H1 (cell line): ENCODE data around the gene RAB3D. TPM values are rescaled to one million over a fixed set of nuclear protein-coding genes. Genes with fewer than 3 reads are reported as not detected.

ENCODE experiments used
- CTCF ChIA-PET: fragments of 300-600 bp; sonication (Branson Sonifier 250); formaldehyde crosslinking; loops from one replicate; lab custom pipeline; 2021; ENCODE audit not compliant: partially characterized antibody; lab: Charles Lee
- POLR2A ChIA-PET: fragments of 300-600 bp; sonication (Branson Sonifier 250); formaldehyde crosslinking; loops from one replicate; lab custom pipeline; 2021; ENCODE audit warnings: inconsistent platforms; ENCODE audit not compliant: partially characterized antibody; lab: Charles Lee
- DNase-seq, 2 experiments: peaks; one replicate each; pipeline versions ENCODE4 v3.0.0 to v3.0.0-alpha.2; 2010 to 2022; ENCODE audit warnings: low spot score in 2 of 2, low read depth in 1 of 2, mixed read lengths in 1 of 2
- FAIRE-seq: peaks from 2 replicates; lab custom pipeline; 2011; peaks lifted over from hg19 to GRCh38; lab: Jason Lieb, UNC
- H2AFZ ChIP-seq: 2 replicates; pipeline ENCODE4 v1.8.1; 2012; ENCODE audit warnings: low read length, inconsistent platforms
- H2AK5ac ChIP-seq: 2 replicates; pipeline ENCODE4 v1.6.1; 2013; ENCODE audit warnings: low read depth, low read length
- H2BK120ac ChIP-seq: replicated peaks from 2 replicates; pipeline ENCODE3; 2013; ENCODE audit warnings: low read depth, low read length, inconsistent platforms
- H2BK12ac ChIP-seq: 2 replicates; pipeline ENCODE4 v1.6.1; 2013; ENCODE audit warnings: low read depth, low read length
- H2BK15ac ChIP-seq: 2 replicates; pipeline ENCODE4 v1.6.1; 2013; ENCODE audit warnings: low read length
- H2BK20ac ChIP-seq: 2 replicates; pipeline ENCODE4 v1.6.1; 2013; ENCODE audit warnings: low read length
- H2BK5ac ChIP-seq: 2 replicates; pipeline ENCODE4 v1.6.1; 2013; ENCODE audit warnings: low read depth, low read length
- H3K14ac ChIP-seq: 2 replicates; pipeline ENCODE4 v1.6.1; 2013; ENCODE audit warnings: inconsistent platforms; ENCODE audit not compliant: insufficient read length
- H3K18ac ChIP-seq: 2 replicates; pipeline ENCODE4 v1.6.1; 2013; ENCODE audit warnings: low read length; ENCODE audit errors: extremely low read depth
- H3K23ac ChIP-seq: 2 replicates; pipeline ENCODE4 v1.6.1; 2013; ENCODE audit warnings: inconsistent platforms; ENCODE audit not compliant: insufficient read length
- H3K23me2 ChIP-seq: 2 replicates; pipeline ENCODE4 v1.6.1; 2013; ENCODE audit warnings: low read depth, low read length
- H3K27ac ChIP-seq: 2 replicates; pipeline ENCODE4 v1.6.1; 2011; ENCODE audit warnings: low read depth, low read length, inconsistent platforms
- H3K27me3 ChIP-seq, 4 experiments: replicated peaks in 1 of 4; 1 replicate in 1 of 4; 2 replicates in 3 of 4; pipeline versions ENCODE4 v1.6.1 to v1.8.1; 2011 to 2013; ENCODE audit warnings: low read length in 3 of 4, mild to moderate bottlenecking in 3 of 4, inconsistent platforms in 2 of 4, mixed read lengths in 2 of 4, moderate library complexity in 1 of 4; ENCODE audit not compliant: control insufficient read depth in 3 of 4, insufficient read depth in 3 of 4; ENCODE audit errors: extremely low read depth in 1 of 4
- H3K36me3 ChIP-seq, 4 experiments: 2 replicates each; pipeline versions ENCODE4 v1.6.1 to v1.8.1; 2011 to 2013; ENCODE audit warnings: mild to moderate bottlenecking in 4 of 4, low read length in 3 of 4, moderate library complexity in 2 of 4, control low read depth in 1 of 4, inconsistent platforms in 1 of 4; ENCODE audit not compliant: insufficient read depth in 4 of 4, control insufficient read depth in 2 of 4
- H3K4ac ChIP-seq: replicated peaks from 2 replicates; pipeline ENCODE3; 2013; ENCODE audit warnings: low read length, low read depth, mixed read lengths, inconsistent platforms; ENCODE audit not compliant: insufficient read length
- H3K4me1 ChIP-seq, 4 experiments: replicated peaks in 1 of 4; 1 replicate in 1 of 4; 2 replicates in 3 of 4; pipeline versions ENCODE4 v1.6.1 to v1.8.1; 2011 to 2013; ENCODE audit warnings: low read length in 3 of 4, inconsistent platforms in 2 of 4, mixed read lengths in 1 of 4; ENCODE audit not compliant: insufficient read depth in 4 of 4, control insufficient read depth in 3 of 4
- H3K4me2 ChIP-seq, 2 experiments: 2 replicates each; pipeline versions ENCODE4 v1.6.1 to v1.8.1; 2011 to 2013; ENCODE audit warnings: low read depth in 2 of 2, low read length in 2 of 2, control low read depth in 1 of 2, inconsistent platforms in 1 of 2, mild to moderate bottlenecking in 1 of 2; ENCODE audit not compliant: insufficient read depth in 1 of 2
- H3K4me3 ChIP-seq, 4 experiments: fragments of 200-600, 300-600 bp in 1 of 4; sonication (generic), shearing (Covaris generic), sonication (Bioruptor Twin) in 1 of 4; 2 replicates each; pipeline versions ENCODE4 v1.5.1 to v1.8.1; 2011 to 2016; ENCODE audit warnings: low read length in 4 of 4, low read depth in 3 of 4, control low read depth in 2 of 4, inconsistent platforms in 2 of 4, mild to moderate bottlenecking in 2 of 4, mixed read lengths in 1 of 4, moderate library complexity in 1 of 4; ENCODE audit not compliant: insufficient read depth in 2 of 4; ENCODE audit errors: extremely low read depth in 1 of 4
- H3K56ac ChIP-seq: replicated peaks from 2 replicates; pipeline ENCODE3; 2013; ENCODE audit warnings: low read depth, mild to moderate bottlenecking, mixed read lengths, low read length, inconsistent platforms; ENCODE audit not compliant: insufficient read length
- H3K79me1 ChIP-seq: 2 replicates; pipeline ENCODE4 v1.6.1; 2013; ENCODE audit warnings: low read depth, low read length, control low read depth
- H3K79me2 ChIP-seq, 2 experiments: 2 replicates each; pipeline versions ENCODE4 v1.6.1 to v1.8.1; 2012 to 2013; ENCODE audit warnings: low read length in 2 of 2, mild to moderate bottlenecking in 2 of 2, inconsistent platforms in 1 of 2; ENCODE audit not compliant: insufficient read depth in 2 of 2, control insufficient read depth in 1 of 2
- H3K9ac ChIP-seq, 4 experiments: replicated peaks in 1 of 4; 1 replicate in 1 of 4; 2 replicates in 3 of 4; pipeline versions ENCODE4 v1.6.1 to v1.8.1; 2011 to 2013; ENCODE audit warnings: low read depth in 3 of 4, low read length in 3 of 4, control low read depth in 2 of 4, mild to moderate bottlenecking in 2 of 4, moderate library complexity in 2 of 4, inconsistent platforms in 1 of 4; ENCODE audit errors: extremely low read depth in 1 of 4
- H3K9me3 ChIP-seq, 2 experiments: 2 replicates each; pipeline versions ENCODE4 v1.6.1 to v1.8.1; 2012 to 2013; ENCODE audit warnings: mild to moderate bottlenecking in 2 of 2, moderate library complexity in 2 of 2, control low read depth in 1 of 2, inconsistent platforms in 1 of 2, low read depth in 1 of 2, low read length in 1 of 2, mixed read lengths in 1 of 2; ENCODE audit not compliant: insufficient read depth in 2 of 2
- H4K20me1 ChIP-seq, 2 experiments: replicated peaks in 1 of 2; 2 replicates each; pipeline versions ENCODE3 to v1.8.1; 2011 to 2013; ENCODE audit warnings: inconsistent platforms in 2 of 2, low read length in 2 of 2, mild to moderate bottlenecking in 1 of 2; ENCODE audit not compliant: insufficient read depth in 2 of 2, control insufficient read depth in 1 of 2
- H4K5ac ChIP-seq: 2 replicates; pipeline ENCODE4 v1.6.1; 2013; ENCODE audit warnings: low read length, low read depth, mixed read lengths, inconsistent platforms; ENCODE audit not compliant: insufficient read length
- H4K8ac ChIP-seq: 2 replicates; pipeline ENCODE4 v1.8.0; 2013; ENCODE audit warnings: mild to moderate bottlenecking, moderate library complexity, low read length, inconsistent platforms; ENCODE audit not compliant: insufficient read depth; ENCODE audit errors: extremely low read depth
- H4K91ac ChIP-seq: replicated peaks from 2 replicates; pipeline ENCODE3; 2013; ENCODE audit warnings: low read length, mixed read lengths, inconsistent platforms; ENCODE audit not compliant: insufficient read length
- ASH2L ChIP-seq: fragments of 200-600, 300-600 bp; sonication (generic); IDR thresholded peaks from one replicate; pipeline ENCODE4 v1.7.1; 2017; ENCODE audit warnings: low read length
- CHD2 ChIP-seq: IDR thresholded peaks from 2 replicates; pipeline ENCODE4 v1.6.1; 2012; ENCODE audit warnings: low read length, improper control_type of control experiment
- CREB1 ChIP-seq: IDR thresholded peaks from 2 replicates; pipeline ENCODE4 v1.6.1; 2012; ENCODE audit warnings: inconsistent platforms
- CTCF ChIP-seq, 3 experiments: IDR thresholded peaks; 1 replicate in 2 of 3; 2 replicates in 1 of 3; pipeline versions ENCODE4 v1.5.1 to v1.6.1; 2011; ENCODE audit warnings: low read length in 3 of 3, mild to moderate bottlenecking in 3 of 3, inconsistent platforms in 2 of 3, low read depth in 1 of 3, moderate library complexity in 1 of 3; ENCODE audit not compliant: insufficient read depth in 1 of 3; ENCODE audit errors: control extremely low read depth in 1 of 3
- HDAC2 ChIP-seq, 2 experiments: fragments of 300-600 bp in 1 of 2; sonication (generic) in 1 of 2; IDR thresholded peaks; 2 replicates each; pipeline ENCODE4 v1.6.1; 2011 to 2012; ENCODE audit warnings: low read depth in 2 of 2, low read length in 2 of 2, mild to moderate bottlenecking in 2 of 2, moderate library complexity in 2 of 2, borderline replicate concordance in 1 of 2, inconsistent platforms in 1 of 2
- HDAC6 ChIP-seq: IDR thresholded peaks from one replicate; pipeline ENCODE4 v1.7.1; 2012; ENCODE audit warnings: low read depth, mild to moderate bottlenecking, inconsistent platforms, low read length, moderate library complexity
- POLR2A ChIP-seq, 2 experiments: IDR thresholded peaks; 1 replicate in 1 of 2; 2 replicates in 1 of 2; pipeline ENCODE4 v1.6.1; 2011; ENCODE audit warnings: low read depth in 2 of 2, low read length in 2 of 2, mild to moderate bottlenecking in 2 of 2; ENCODE audit errors: control extremely low read depth in 1 of 2
- SRF ChIP-seq: IDR thresholded peaks from 2 replicates; pipeline ENCODE4 v1.6.1; 2011; ENCODE audit warnings: mild to moderate bottlenecking, low read depth, low read length, moderate library complexity
- USF2 ChIP-seq: IDR thresholded peaks from 2 replicates; pipeline ENCODE4 v1.6.1; 2011; ENCODE audit warnings: low read length, improper control_type of control experiment
- WGBS, 2 experiments: shearing (Covaris generic) in 1 of 2; methylation state at CpG; one replicate each; pipeline versions ENCODE4 v1.1.6 to v1.1.7; 2013 to 2015; ENCODE audit warnings: low lambda C conversion rate in 2 of 2, mixed read lengths in 2 of 2, inconsistent platforms in 1 of 2, low coverage in 1 of 2, missing lambda C conversion rate in 1 of 2; ENCODE audit not compliant: insufficient replicate concordance in 2 of 2, insufficient coverage in 1 of 2, insufficient read length in 1 of 2; ENCODE audit errors: extremely low coverage in 1 of 2, missing lambda C conversion rate in 1 of 2; 5-methylcytosine and 5-hydroxymethylcytosine counted together
- polyA plus RNA-seq, 7 experiments: library from polyadenylated mRNA; depleted of rRNA in 3 of 7; stranded (reverse) in 5 of 7; unstranded in 2 of 7; fragments of >200 nt in 5 of 7; fragments of 200-250 nt in 2 of 7; gene quantifications; 1 replicate in 5 of 7; 2 replicates in 1 of 7; 4 replicates in 1 of 7; pipeline versions ENCODE4 v1.2.1 to v1.2.3, GENCODE V29; 2011 to 2013; ENCODE audit warnings: missing spikeins in 2 of 7, mixed read lengths in 2 of 7
- total RNA-seq: library from RNA; stranded (reverse); fragmentation: NEBNext Ultra II Directional; extraction: Animal tissue kit (Norgen Biotek cat#: 25700); gene quantifications from 2 replicates; pipeline ENCODE4 v1.2.1, GENCODE V29; 2021

The RAB3D gene
- total and polyA plus RNA-seq, 2 of the 8 experiments (the other 6 are each of a cell fraction or from before 2014, with no cell fraction given), result 17.8 to 23.8 TPM

GRCh38 chr19:11335449-11336146, 3.9 kb downstream of the RAB3D start:
- no peak overlapping the region for H3K9ac ChIP-seq
- CTCF ChIA-PET, result interaction anchor here (1.0 kb wide), 1 partner anchor 28 kb away, joined by 3 read pairs; no protein-coding TSS in a partner anchor
- no peak overlapping the region for H4K91ac ChIP-seq
- H3K79me1 ChIP-seq, result no peaks in the 10 kb centered on the region
- no peaks in the 10 kb centered on the region for H3K79me2 ChIP-seq
- H4K8ac ChIP-seq, result no peak overlapping the region
- no peak overlapping the region for H2BK20ac ChIP-seq
- no peak overlapping the region for H3K23ac ChIP-seq
- no peak overlapping the region for H2BK5ac ChIP-seq
- POLR2A ChIA-PET, result no interaction called here
- H4K5ac ChIP-seq, result no peak overlapping the region
- no peak for FAIRE-seq
- H3K4me2 ChIP-seq, result no peak overlapping the region
- DNase-seq, result no peak
- no peak overlapping the region for H2BK120ac ChIP-seq
- no peak overlapping the region for H3K56ac ChIP-seq
- peaks cover 2 to 5% of the 10 kb centered on the region in 2 experiments for H4K20me1 ChIP-seq
- no peak overlapping the region for H2AFZ ChIP-seq
- no peak overlapping the region for H2BK15ac ChIP-seq
- H3K4me1 ChIP-seq, result peaks cover 0 to 4% (median 1%) of the 10 kb centered on the region in 4 experiments; a peak in 4 of 7 replicates
- no peak overlapping the region for H2AK5ac ChIP-seq
- H3K14ac ChIP-seq, result no peak overlapping the region
- no peaks in the 10 kb centered on the region; a peak in 2 of 7 replicates for H3K27me3 ChIP-seq
- H2BK12ac ChIP-seq, result no peak overlapping the region
- H3K18ac ChIP-seq, result no peak overlapping the region
- 95% methylated on average over 17 of the region's 17 CpGs; no CpG with 5 or more reads in 1 of the 2 experiments for WGBS, 2 experiments
- no peak overlapping the region for H3K4me3 ChIP-seq
- H3K4ac ChIP-seq, result no peak overlapping the region
- H3K27ac ChIP-seq, result no peak overlapping the region
- no peaks in the 10 kb centered on the region for H3K9me3 ChIP-seq
- H3K36me3 ChIP-seq, result peaks cover 0 to 9% (median 2%) of the 10 kb centered on the region in 4 experiments; a peak in 3 of 8 replicates
- H3K23me2 ChIP-seq, result peaks cover 11% of the 10 kb centered on the region; the same call in 1 of the 2 replicates
- no peak for TF ChIP-seq USF2
- no peak for TF ChIP-seq HDAC2 (IDR thresholded peaks at IDR 0.05; ENCODE audit: borderline replicate concordance in 1 of 2, low read depth in 2 of 2, low read length in 2 of 2)
- no peak for TF ChIP-seq ASH2L
- TF ChIP-seq SRF, result no peak
- TF ChIP-seq CREB1, result no peak
- TF ChIP-seq CTCF (IDR thresholded peaks at IDR 0.05; ENCODE audit: control extremely low read depth in 1 of 3, insufficient read depth in 1 of 3, low read depth in 1 of 3, low read length in 3 of 3), result no peak
- TF ChIP-seq POLR2A (IDR thresholded peaks at IDR 0.05; ENCODE audit: control extremely low read depth in 1 of 2, low read depth in 2 of 2, low read length in 2 of 2), result no peak
- TF ChIP-seq CHD2, result no peak
- TF ChIP-seq HDAC6, result no peak
